COLO668 (cell line): Measurements from ENCODE around the gene KCNMA1.

Experiments
- DNase-seq: peaks from one replicate; lab custom pipeline; 2025; ENCODE audit not compliant: unreplicated experiment; lab: John Stamatoyannopoulos, UW

Gene KCNMA1

GRCh38 chr10:77290528-77291155 is 347.0 kb downstream of the KCNMA1 start:
- no peak for DNase-seq

- DNase-seq, result no peak
Observed at GRCh38 chr10:77289790-77290189, 347.8 kb downstream of the KCNMA1 start.

GRCh38 chr10:77289027-77289501 is 348.5 kb downstream of the KCNMA1 start:
- no peak for DNase-seq

GRCh38 chr10:77287647-77288120 is 349.9 kb downstream of the KCNMA1 start:
- DNase-seq, result peak; percentile 46

- DNase-seq, result no peak
Observed at GRCh38 chr10:77286531-77287508, 350.8 kb downstream of the KCNMA1 start.

GRCh38 chr10:77285529-77286182 is 352.0 kb downstream of the KCNMA1 start:
- no peak for DNase-seq

GRCh38 chr10:77284797-77285196 is 352.8 kb downstream of the KCNMA1 start:
- no peak for DNase-seq

GRCh38 chr10:77283326-77283725 is 354.3 kb downstream of the KCNMA1 start:
- DNase-seq, result no peak

GRCh38 chr10:77282163-77282562 is 355.4 kb downstream of the KCNMA1 start:
- DNase-seq, result no peak

GRCh38 chr10:77281719-77282118 is 355.9 kb downstream of the KCNMA1 start:
- no peak for DNase-seq

- DNase-seq, result peak; percentile 61
Observed at GRCh38 chr10:77279207-77279606, 358.4 kb downstream of the KCNMA1 start.

GRCh38 chr10:77274046-77274795 is 363.4 kb downstream of the KCNMA1 start:
- no peak for DNase-seq

- no peak for DNase-seq
Observed at GRCh38 chr10:77269163-77269562, 368.4 kb downstream of the KCNMA1 start.

- no peak for DNase-seq
Observed at GRCh38 chr10:77268721-77269120, 368.9 kb downstream of the KCNMA1 start.

- DNase-seq, result no peak
Observed at GRCh38 chr10:77267703-77268675, 369.6 kb downstream of the KCNMA1 start.

- no peak for DNase-seq
Observed at GRCh38 chr10:77266242-77266641, 371.4 kb downstream of the KCNMA1 start.

- no peak for DNase-seq
Observed at GRCh38 chr10:77264527-77264926, 373.1 kb downstream of the KCNMA1 start.

GRCh38 chr10:77264107-77264506 is 373.5 kb downstream of the KCNMA1 start:
- DNase-seq, result no peak

- DNase-seq, result no peak
Observed at GRCh38 chr10:77263700-77264099, 373.9 kb downstream of the KCNMA1 start.

- DNase-seq, result no peak
Observed at GRCh38 chr10:77261146-77261545, 376.5 kb downstream of the KCNMA1 start.
